ENCODE data around the gene TTLL7. TPM values are rescaled to one million over a fixed set of nuclear protein-coding genes. Genes with fewer than 3 reads are reported as not detected.

Gene TTLL7
- total RNA-seq, 1 experiment from 2014 or later, result not detected

DNA sequence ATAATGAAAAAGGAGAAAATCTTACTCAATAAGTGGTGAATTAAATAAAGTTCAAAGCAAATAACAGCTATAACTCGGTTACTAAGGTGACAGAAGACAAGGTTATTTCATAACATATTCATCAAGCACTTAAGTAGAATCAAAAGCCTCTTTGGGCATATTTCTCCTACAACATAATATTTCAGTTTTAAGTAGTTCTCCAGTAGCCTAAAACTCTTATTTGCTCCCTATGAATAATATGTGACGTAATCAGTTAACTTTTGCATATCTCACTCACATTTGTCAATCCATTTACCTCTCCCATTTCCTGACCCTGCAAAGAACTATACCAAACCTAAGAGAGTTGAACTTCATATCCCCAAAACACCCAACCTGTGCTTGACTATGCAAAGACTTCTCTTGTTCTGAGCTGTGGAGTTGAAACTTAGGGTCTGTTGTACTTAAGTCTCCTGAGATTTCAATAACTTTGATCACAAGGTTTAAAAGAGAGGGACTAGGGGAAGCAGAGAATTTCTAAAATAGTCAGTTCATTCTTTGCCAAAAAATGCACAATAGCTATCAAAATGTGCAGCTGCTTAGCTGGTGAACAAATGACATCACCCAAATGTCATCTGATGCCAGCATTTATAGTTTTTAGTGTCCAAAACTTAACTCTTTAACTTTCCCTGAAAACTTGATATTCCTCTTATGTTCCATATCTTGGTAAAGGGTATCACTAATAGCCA, 37.2 kb downstream of the TTLL7 start:
- Histone ChIP-seq H3K9me2 (replicated peaks; ENCODE audit: insufficient read depth, low read length) (no peaks in the 10 kb centered on the region), H3K4me3 (ENCODE audit: low read length) (no peak overlapping the region), H3K27me3 (ENCODE audit: low read length) (no peaks in the 10 kb centered on the region), H3K4me1 (ENCODE audit: low read length) (no peaks in the 10 kb centered on the region), H2AFZ (ENCODE audit: low read length) (no peak overlapping the region), H4K20me1 (ENCODE audit: insufficient read depth, low read depth, low read length) (no peaks in the 10 kb centered on the region), H3K79me2 (ENCODE audit: low read length) (no peaks in the 10 kb centered on the region), H3K9me3 (ENCODE audit: low read length) (no peaks in the 10 kb centered on the region), H3K4me2 (ENCODE audit: low read depth, low read length, poor library complexity, severe bottlenecking) (no peak overlapping the region), H3K27ac (ENCODE audit: low read length) (no peak overlapping the region), H3K36me3 (ENCODE audit: insufficient read depth, low read length) (no peaks in the 10 kb centered on the region), H3K9ac (ENCODE audit: low read length) (no peak overlapping the region)
- no peak for DNase-seq

DNA sequence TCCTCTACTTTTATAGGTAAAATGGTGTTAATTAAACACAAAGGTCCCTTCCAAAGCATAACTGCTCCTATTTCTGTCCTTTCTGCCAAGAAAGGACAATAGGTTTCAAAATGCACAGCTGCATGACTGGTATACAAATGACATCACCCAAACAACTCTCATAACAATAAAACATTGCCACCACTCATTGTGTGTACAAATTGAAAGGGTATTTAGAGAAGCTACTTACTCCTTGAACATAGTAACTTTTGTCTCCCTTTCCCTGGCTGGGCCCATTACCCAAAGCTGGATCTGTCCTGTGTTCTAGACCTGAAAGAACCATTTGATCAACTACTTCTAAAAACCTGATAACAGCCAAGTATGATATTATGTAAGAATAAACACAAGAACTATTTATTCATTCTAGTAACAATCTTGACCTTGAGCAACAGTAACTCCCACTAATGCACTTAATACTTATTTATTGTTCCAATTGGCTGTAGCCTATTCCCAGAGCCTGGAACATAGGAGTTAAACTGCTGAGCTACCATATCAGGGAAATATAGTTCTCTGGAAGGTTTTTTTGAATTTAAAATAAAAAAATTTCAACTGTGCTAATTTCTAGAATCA, 38.2 kb downstream of the TTLL7 start:
- no peaks in the 10 kb centered on the region for H3K79me2 ChIP-seq (ENCODE audit: low read length)
- no peaks in the 10 kb centered on the region for H4K20me1 ChIP-seq (ENCODE audit: insufficient read depth, low read depth, low read length)
- H3K9ac ChIP-seq (ENCODE audit: low read length), result no peak overlapping the region
- no peaks in the 10 kb centered on the region for H3K9me3 ChIP-seq (ENCODE audit: low read length)
- no peaks in the 10 kb centered on the region for H3K36me3 ChIP-seq (ENCODE audit: insufficient read depth, low read length)
- H3K9me2 ChIP-seq (replicated peaks; ENCODE audit: insufficient read depth, low read length), result no peaks in the 10 kb centered on the region
- H3K27me3 ChIP-seq (ENCODE audit: low read length), result no peaks in the 10 kb centered on the region
- H3K4me3 ChIP-seq (ENCODE audit: low read length), result no peak overlapping the region
- H2AFZ ChIP-seq (ENCODE audit: low read length), result no peak overlapping the region
- DNase-seq, result no peak
- H3K4me1 ChIP-seq (ENCODE audit: low read length), result no peaks in the 10 kb centered on the region
- H3K4me2 ChIP-seq (ENCODE audit: low read depth, low read length, poor library complexity, severe bottlenecking), result no peak overlapping the region
- H3K27ac ChIP-seq (ENCODE audit: low read length), result no peak overlapping the region

DNA sequence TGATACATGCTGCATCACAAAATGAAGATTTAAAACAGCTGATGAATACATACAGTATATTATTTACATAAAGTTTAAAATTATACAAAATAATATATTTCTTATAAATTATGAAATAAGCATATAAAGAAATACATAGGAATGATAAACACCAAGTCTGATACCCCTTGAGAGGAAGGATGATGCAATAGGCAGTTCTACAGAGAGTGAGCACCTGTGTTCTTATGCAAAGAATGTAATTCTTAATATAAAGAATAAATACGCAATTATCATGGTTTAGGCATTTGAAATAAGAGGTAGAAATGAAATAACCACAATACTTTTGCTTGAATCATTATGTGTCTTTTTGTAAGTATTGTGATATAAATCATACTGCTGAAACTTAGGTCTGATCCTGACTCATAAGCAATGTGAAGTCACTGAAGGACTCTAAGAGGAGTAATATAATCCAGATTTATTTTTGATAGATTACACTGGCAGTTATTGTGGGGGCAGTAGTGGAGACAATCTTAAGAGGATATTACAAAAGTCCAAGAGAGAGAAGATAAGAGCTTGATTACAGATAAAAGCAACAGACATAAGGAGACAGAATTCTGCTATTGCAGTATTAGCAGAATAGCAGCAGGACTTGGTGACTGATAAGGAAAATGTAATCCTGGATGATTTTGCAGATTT, 39.0 kb downstream of the TTLL7 start:
- no peaks in the 10 kb centered on the region for H3K9me3 ChIP-seq (ENCODE audit: low read length)
- H3K27me3 ChIP-seq (ENCODE audit: low read length), result no peaks in the 10 kb centered on the region

DNA sequence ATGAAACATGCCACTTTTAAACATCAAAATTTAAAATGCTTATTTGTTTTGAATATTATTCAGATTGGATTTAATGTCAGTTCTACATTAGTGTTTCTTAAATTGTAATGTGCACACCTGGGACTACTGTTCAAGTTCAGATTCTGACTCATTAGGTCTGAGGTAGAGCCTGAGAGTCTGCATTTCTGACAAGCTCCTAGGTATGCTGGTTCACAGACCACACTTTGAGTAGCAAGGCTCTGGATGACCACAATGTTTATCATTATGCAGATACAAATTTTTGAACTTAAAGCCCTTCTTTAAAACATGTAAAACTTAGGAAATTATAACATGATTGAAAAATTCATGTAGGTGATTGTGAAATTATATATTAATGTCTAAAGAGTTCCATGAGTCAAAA, 40.2 kb downstream of the TTLL7 start:
- no peaks in the 10 kb centered on the region for H3K9me3 ChIP-seq (ENCODE audit: low read length)
- H2AFZ ChIP-seq (ENCODE audit: low read length), result no peak overlapping the region
- no peaks in the 10 kb centered on the region for H3K27me3 ChIP-seq (ENCODE audit: low read length)
- no peak overlapping the region for H3K4me3 ChIP-seq (ENCODE audit: low read length)
- no peaks in the 10 kb centered on the region for H3K79me2 ChIP-seq (ENCODE audit: low read length)
- H3K9ac ChIP-seq (ENCODE audit: low read length), result no peak overlapping the region
- H3K36me3 ChIP-seq (ENCODE audit: insufficient read depth, low read length), result no peaks in the 10 kb centered on the region
- no peak overlapping the region for H3K27ac ChIP-seq (ENCODE audit: low read length)
- DNase-seq, result no peak
- H3K9me2 ChIP-seq (replicated peaks; ENCODE audit: insufficient read depth, low read length), result no peaks in the 10 kb centered on the region
- no peaks in the 10 kb centered on the region for H4K20me1 ChIP-seq (ENCODE audit: insufficient read depth, low read depth, low read length)
- no peak overlapping the region for H3K4me2 ChIP-seq (ENCODE audit: low read depth, low read length, poor library complexity, severe bottlenecking)
- no peaks in the 10 kb centered on the region for H3K4me1 ChIP-seq (ENCODE audit: low read length)

More for the DNA sequence above, 39.0 kb downstream of the TTLL7 start:
- no peak overlapping the region for H3K27ac ChIP-seq (ENCODE audit: low read length)
- H4K20me1 ChIP-seq (ENCODE audit: insufficient read depth, low read depth, low read length), result no peaks in the 10 kb centered on the region
- H3K4me3 ChIP-seq (ENCODE audit: low read length), result no peak overlapping the region
- no peak overlapping the region for H3K9ac ChIP-seq (ENCODE audit: low read length)
- DNase-seq, result no peak
- no peaks in the 10 kb centered on the region for H3K79me2 ChIP-seq (ENCODE audit: low read length)
- H3K36me3 ChIP-seq (ENCODE audit: insufficient read depth, low read length), result no peaks in the 10 kb centered on the region
- no peak overlapping the region for H2AFZ ChIP-seq (ENCODE audit: low read length)
- no peaks in the 10 kb centered on the region for H3K4me1 ChIP-seq (ENCODE audit: low read length)
- H3K4me2 ChIP-seq (ENCODE audit: low read depth, low read length, poor library complexity, severe bottlenecking), result no peak overlapping the region
- no peaks in the 10 kb centered on the region for H3K9me2 ChIP-seq (replicated peaks; ENCODE audit: insufficient read depth, low read length)

DNA sequence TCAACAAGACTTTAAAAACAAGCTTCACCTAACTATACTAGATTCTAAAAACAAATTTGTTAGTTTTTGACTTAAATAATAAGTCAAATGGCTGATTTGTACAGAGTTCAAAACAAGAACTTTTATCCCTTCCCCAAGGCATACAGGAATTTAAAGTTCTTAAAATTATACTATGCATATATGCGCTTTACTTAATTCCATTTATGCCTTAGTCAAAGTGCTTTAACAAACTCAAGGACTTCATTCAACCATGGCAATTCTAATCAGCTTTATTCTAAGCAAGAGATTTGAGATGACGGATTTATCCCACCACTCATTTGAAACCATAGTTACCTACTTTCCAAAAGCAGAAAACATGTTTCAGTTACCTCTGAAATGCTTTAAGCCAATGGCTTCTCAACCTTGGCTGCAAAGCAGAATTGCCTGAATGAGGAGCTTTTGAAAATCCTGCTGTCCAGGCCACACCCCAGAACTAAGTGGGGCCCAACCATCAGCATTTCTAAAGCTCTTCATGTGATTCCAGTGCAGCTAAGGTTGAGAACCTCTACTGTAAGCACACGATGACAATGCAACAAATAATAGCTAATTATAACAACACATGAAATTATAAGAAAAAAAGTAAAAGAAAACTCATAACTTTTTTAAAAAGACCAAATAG, 44.6 kb downstream of the TTLL7 start:
- Histone ChIP-seq H3K27ac (ENCODE audit: low read length) (no peak overlapping the region), H3K4me1 (ENCODE audit: low read length) (no peaks in the 10 kb centered on the region), H3K27me3 (ENCODE audit: low read length) (no peaks in the 10 kb centered on the region), H3K36me3 (ENCODE audit: insufficient read depth, low read length) (no peaks in the 10 kb centered on the region), H3K9ac (ENCODE audit: low read length) (no peak overlapping the region), H3K4me3 (ENCODE audit: low read length) (no peak overlapping the region), H4K20me1 (ENCODE audit: insufficient read depth, low read depth, low read length) (no peaks in the 10 kb centered on the region), H3K9me3 (ENCODE audit: low read length) (no peaks in the 10 kb centered on the region), H3K79me2 (ENCODE audit: low read length) (no peaks in the 10 kb centered on the region), H3K4me2 (ENCODE audit: low read depth, low read length, poor library complexity, severe bottlenecking) (no peak overlapping the region), H3K9me2 (replicated peaks; ENCODE audit: insufficient read depth, low read length) (no peaks in the 10 kb centered on the region), H2AFZ (ENCODE audit: low read length) (no peak overlapping the region)
- DNase-seq, result no peak

DNA sequence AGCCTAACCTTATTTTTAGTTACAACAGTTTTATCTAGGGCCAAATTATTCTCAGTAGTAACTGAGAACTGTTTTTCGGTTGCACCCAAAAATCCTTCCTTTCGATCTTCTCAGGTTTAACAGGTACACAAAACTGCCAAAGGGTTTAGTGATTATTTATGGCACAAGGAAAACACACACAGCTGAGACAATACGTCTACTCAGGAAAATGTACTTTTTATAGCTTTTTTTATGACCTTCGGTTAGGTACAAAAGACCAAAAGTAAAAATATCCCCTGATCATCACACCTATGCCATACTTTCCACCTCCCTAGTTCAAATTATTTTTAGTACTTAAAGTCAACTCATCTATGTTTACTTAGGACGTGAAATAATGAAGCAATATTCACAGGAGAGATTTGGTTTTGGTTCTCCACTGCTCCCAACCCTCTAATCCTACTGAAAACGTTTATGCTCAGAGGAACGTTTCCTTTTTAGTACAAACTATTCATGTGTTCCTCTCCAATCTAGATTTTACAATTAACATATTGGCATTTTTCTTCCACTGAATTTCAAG, 48.7 kb downstream of the TTLL7 start:
- Histone ChIP-seq H3K9ac (ENCODE audit: low read length) (no peak overlapping the region), H3K27me3 (ENCODE audit: low read length) (no peaks in the 10 kb centered on the region), H3K4me1 (ENCODE audit: low read length) (no peaks in the 10 kb centered on the region), H4K20me1 (ENCODE audit: insufficient read depth, low read depth, low read length) (no peaks in the 10 kb centered on the region), H3K9me3 (ENCODE audit: low read length) (no peaks in the 10 kb centered on the region), H3K4me3 (ENCODE audit: low read length) (no peak overlapping the region), H2AFZ (ENCODE audit: low read length) (no peak overlapping the region), H3K36me3 (ENCODE audit: insufficient read depth, low read length) (no peaks in the 10 kb centered on the region), H3K27ac (ENCODE audit: low read length) (no peak overlapping the region), H3K79me2 (ENCODE audit: low read length) (no peaks in the 10 kb centered on the region), H3K4me2 (ENCODE audit: low read depth, low read length, poor library complexity, severe bottlenecking) (no peak overlapping the region), H3K9me2 (replicated peaks; ENCODE audit: insufficient read depth, low read length) (no peaks in the 10 kb centered on the region)
- DNase-seq, result no peak

DNA sequence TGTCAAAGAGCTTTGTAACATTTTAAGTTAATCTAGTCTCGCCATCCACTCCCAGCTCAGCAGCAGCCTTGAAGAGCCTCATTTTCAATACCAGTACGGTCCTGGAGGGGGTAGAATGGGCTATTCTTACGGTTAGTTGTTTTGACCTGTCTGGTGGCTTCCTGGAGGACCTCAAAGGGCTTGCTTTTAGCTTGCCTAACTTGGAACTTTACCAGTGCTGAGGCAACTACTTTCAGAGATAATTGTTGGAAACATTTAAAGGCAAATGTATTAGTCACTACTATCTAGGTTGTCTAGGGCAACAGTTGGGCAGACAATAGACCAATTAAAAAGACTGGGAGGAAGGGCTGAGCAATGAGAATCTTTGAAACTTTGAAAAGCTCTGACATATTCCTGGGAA, 56.0 kb downstream of the TTLL7 start:
- H3K9me2 ChIP-seq (replicated peaks; ENCODE audit: insufficient read depth, low read length), result no peaks in the 10 kb centered on the region
- H3K36me3 ChIP-seq (ENCODE audit: insufficient read depth, low read length), result no peaks in the 10 kb centered on the region
- no peak overlapping the region for H3K9ac ChIP-seq (ENCODE audit: low read length)
- no peaks in the 10 kb centered on the region for H3K27me3 ChIP-seq (ENCODE audit: low read length)
- no peak overlapping the region for H3K4me3 ChIP-seq (ENCODE audit: low read length)
- no peak overlapping the region for H2AFZ ChIP-seq (ENCODE audit: low read length)
- H3K9me3 ChIP-seq (ENCODE audit: low read length), result no peaks in the 10 kb centered on the region
- H3K27ac ChIP-seq (ENCODE audit: low read length), result no peak overlapping the region
- H3K4me1 ChIP-seq (ENCODE audit: low read length), result no peaks in the 10 kb centered on the region
- no peaks in the 10 kb centered on the region for H4K20me1 ChIP-seq (ENCODE audit: insufficient read depth, low read depth, low read length)
- no peak overlapping the region for H3K4me2 ChIP-seq (ENCODE audit: low read depth, low read length, poor library complexity, severe bottlenecking)
- H3K79me2 ChIP-seq (ENCODE audit: low read length), result no peaks in the 10 kb centered on the region
- DNase-seq, result no peak

DNA sequence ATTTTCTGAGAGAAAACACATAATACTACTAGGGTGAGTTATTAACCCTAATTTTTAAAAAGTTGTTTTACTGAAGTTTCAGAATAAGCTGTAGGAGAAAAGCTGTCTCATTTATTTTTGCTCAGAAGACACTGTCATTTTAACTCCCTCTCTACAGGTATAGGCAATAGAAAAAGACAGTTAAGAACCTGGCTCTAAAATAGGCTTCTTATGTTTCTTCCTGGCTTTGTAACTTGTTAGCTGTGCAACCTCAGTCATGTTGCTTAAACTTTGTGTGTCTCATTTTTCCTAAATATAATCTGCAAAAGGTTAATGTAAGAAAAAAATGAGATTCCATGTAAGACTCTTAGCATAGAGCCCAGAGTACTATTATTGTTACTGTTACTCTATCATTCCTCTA, 64.4 kb downstream of the TTLL7 start:
- Histone ChIP-seq H2AFZ (ENCODE audit: low read length) (no peak overlapping the region), H3K36me3 (ENCODE audit: insufficient read depth, low read length) (no peaks in the 10 kb centered on the region), H3K27me3 (ENCODE audit: low read length) (no peaks in the 10 kb centered on the region), H3K27ac (ENCODE audit: low read length) (no peak overlapping the region), H3K4me3 (ENCODE audit: low read length) (no peak overlapping the region), H3K4me1 (ENCODE audit: low read length) (no peaks in the 10 kb centered on the region), H3K79me2 (ENCODE audit: low read length) (no peaks in the 10 kb centered on the region), H3K4me2 (ENCODE audit: low read depth, low read length, poor library complexity, severe bottlenecking) (no peak overlapping the region), H3K9me2 (replicated peaks; ENCODE audit: insufficient read depth, low read length) (no peaks in the 10 kb centered on the region), H4K20me1 (ENCODE audit: insufficient read depth, low read depth, low read length) (no peaks in the 10 kb centered on the region), H3K9ac (ENCODE audit: low read length) (no peak overlapping the region), H3K9me3 (ENCODE audit: low read length) (no peaks in the 10 kb centered on the region)
- no peak for DNase-seq
